DMS114 treated with DMSO at 0.1 percent for 48 hours (cell line): ENCODE results near the gene SHISAL1.

ENCODE experiments used
- DNase-seq: peaks from one replicate; lab custom pipeline; 2025; ENCODE audit not compliant: unreplicated experiment; lab: John Stamatoyannopoulos, UW

Gene SHISAL1

DNA sequence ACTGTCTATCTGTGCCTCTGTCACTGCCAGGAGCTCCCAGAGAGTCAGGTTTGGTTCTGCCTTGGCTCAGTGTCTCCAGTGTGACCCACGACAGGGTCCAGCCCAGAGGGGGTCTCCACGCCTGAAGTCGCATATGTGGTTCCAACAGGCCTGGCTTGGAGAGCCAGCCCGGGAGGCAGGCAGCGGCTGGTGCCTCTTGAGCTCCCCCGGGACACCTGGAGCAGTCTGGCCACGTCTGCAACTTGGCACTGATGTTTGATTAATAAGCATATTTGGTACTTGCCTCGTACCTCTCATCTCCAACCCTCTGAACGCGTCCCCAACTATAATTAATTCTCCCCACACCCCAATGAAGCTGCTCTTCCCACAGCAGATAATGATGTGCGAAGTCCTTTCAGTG is 31.7 kb upstream of the SHISAL1 start:
- no peak for DNase-seq

DNA sequence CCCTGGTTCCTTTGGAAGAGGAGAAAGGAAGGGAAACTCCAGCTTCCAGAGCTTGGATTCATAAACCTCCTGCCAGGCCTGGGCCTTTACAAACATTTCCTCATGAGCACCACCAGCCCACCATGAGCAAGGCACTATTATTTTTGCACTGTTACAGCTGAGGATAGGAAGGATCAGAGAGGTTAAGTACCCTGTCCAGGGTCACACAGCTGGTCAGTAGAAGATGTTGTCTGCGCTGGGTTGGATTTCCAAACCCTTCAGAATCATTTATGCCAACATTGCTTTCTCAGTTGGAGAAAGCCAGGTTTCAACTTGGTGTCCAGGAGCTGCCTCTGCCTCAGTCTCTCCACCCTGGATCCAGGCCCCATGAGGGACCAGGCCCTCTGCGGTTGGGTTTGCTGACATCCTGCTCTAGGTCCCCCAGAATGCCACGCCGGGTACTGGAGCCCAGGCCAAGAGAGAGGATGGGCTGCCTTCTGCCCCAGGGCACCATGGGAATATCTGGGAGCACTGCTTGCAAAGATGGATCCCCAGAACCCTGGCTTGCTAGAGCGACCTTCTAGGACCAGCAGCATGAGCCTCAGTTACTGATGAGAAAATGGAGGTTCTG is 29.7 kb upstream of the SHISAL1 start:
- no peak for DNase-seq

DNA sequence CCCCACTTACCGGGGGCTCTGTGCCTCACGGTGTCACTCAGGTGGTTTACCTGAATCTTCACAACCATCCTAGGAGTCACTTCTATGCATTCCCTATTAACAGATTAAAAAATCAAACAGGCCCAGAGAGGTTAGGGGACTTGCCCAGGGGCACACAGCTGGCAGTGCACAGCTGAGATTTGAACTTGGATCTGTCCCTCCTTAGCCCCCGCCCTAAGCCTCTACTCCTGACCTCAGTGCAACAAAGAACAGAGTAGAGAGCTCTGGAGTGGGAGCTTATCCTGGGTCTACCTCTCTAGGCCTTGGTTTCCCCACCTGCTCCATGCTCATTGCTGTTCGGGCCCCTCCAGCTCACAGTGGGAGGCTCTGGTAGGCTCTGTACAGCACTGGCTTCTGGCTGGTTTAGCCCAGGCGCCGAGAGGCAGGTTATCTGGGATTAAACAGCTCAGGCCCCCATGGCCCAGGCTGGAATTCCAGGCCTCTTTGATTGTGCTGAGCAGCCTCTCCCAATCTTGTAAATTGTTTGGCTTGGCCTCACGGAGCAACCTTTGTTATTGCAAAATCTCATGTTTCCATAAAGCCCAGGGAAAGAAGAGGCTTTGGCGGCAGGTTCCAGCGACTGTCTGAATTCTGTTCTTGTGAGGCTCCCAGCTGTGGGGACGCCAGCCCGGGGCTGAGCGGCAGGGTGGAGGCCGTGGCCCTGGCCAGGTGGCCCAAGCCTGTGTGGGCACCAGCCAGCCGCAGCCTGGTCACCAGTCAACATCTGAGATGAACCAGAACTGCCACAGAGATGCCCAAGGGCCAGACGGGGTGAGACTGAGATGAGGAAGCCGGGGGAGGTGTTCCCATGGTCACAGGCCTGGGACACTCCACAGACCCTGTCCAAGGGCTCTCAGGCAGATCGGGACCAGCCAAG is 28.9 kb upstream of the SHISAL1 start:
- DNase-seq = no peak

DNA sequence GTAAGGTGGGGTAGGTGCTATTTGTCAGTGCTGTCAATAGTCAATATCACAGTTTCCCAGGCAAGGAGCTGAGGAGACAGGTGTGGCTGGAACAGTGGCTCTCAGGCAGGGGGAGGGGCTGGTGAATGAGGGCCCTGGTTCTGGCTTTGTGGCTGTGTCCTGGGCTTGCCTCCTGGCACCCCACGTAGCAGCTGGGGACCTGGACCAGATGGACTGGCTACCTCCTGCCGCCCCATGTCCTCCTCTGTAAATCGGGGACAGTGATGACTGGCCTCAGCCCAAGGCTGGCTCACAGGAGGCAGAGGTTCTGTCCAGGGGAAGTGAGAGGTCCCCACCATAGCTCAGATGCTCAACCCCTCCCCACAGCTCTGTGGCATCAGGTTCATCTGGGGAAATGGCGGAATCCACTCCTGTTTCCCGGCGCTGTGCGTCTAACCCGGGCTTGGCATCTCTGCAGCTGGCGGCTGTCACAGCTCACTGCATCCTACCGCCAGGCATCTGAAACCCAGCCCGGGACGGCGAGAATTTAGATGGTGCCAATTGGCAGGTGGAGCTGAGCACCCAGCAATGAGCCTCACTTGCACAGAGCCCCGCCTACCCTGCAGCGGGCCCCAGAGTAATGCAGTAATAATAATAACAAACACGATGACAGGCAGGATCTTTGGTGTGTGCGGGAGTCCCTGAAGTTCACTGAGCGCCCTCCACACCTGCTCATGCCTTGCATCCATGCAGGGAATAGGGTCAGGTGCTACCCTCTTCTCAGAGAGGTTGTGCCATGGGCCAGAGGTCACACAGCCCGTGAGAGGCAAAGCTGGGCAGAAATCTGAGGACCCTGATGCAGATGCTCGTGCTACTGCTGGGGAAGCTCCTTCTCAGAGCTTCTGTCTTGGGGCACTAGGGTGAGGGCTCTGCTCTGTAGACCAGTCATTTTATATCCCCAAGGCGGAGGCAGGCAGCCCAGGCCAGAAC is 27.8 kb upstream of the SHISAL1 start:
- no peak for DNase-seq

DNA sequence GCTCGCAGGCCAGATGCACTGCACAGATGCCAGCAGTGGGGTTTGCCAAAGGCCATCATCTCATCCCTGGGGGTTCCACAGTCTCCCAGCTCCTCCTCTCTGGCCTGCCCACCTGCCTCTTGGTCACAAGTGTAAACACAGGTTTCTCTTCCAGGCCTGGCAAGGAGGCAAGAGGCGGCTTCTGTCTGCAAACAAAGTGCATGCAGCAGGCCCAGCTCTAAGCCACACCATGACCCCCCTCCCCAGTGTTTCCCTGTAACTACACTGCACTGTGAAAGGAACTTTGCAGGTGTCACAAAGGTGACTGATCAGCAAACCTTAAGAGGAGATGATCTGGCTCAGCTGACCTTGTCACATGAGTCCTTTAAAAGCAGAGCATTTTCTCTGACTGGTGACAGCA is 26.2 kb upstream of the SHISAL1 start:
- no peak for DNase-seq

DNA sequence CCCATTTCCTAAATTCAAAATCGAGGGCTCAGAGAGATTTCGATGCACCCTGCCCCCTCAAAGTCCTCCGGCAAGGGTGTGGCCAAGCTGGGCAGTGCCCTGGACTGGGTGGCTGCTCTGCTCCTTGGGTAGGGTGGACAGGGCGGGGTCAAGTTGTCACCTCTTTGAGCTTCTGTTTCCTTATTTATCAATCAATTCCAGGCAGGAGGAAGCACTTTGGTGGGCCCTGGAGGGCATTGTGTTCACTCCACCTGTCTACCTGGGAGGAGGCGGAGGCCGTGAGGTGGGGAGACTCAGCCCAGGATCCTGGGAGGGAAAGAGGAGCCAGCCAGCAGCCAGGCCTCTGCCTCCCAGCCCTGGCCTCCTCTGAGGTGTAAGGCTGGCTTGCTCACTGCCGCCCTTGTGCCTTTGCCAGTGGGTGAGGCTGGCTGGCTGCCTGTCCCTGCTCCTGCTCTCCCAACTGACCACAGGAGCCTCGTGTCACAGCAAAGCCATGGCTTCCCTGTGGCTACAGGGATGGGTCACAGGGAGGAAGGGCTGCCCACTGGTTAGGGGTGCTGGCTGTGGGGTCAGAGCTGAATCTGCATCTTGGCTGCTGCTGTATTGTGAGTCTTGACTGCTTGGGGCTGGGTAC is 25.5 kb upstream of the SHISAL1 start:
- DNase-seq = no peak

DNA sequence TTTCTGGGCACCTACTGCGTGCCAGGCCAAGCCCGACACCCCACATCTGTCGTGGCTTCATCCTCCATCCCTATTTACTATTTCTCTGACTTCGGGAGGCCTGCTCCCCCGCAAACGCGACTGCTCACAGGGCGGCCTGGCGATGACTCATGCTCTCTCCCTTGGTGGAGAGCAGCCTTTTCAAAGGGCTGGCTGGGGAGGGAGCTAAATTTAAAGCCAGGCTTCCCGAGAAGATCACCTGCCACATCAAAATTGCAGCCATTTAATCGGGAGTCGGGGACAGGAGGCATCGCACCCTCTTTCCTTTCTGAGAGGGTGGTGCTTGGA is 24.9 kb upstream of the SHISAL1 start:
- DNase-seq = no peak

DNA sequence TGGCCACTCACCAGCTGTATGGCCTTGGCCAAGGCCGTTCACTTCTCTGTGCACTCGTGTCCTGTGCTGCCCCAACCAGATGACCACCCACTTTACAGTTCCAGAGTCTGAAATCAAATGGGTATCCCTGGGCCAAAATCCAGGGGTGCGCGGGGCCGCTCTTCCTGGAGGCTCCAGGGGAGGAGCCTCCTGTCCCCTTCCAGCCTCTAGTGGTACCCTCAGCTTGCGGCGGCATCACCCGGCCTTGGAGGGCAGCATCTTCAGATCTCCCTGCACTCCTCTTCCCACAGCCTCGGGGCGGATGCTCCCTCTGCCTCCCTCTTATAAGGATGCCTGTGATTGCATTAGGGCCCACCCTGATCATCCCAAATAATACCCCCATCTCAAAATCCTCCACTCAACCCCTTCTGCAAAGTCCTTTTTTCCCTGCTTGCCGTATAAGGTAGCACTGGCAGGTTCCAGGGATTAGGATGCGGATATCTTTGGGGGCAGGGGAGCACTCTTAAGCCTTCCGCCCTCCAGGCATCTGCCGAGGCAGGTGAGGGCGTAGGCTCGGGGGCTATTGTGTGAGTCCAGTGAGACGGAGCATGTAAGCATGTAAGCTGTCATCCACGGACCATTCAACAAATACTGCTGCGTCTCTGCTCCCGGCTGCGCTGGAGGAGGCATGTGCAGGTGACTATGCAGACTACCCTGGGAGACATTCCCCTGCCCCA is 24.4 kb upstream of the SHISAL1 start:
- DNase-seq = no peak

DNA sequence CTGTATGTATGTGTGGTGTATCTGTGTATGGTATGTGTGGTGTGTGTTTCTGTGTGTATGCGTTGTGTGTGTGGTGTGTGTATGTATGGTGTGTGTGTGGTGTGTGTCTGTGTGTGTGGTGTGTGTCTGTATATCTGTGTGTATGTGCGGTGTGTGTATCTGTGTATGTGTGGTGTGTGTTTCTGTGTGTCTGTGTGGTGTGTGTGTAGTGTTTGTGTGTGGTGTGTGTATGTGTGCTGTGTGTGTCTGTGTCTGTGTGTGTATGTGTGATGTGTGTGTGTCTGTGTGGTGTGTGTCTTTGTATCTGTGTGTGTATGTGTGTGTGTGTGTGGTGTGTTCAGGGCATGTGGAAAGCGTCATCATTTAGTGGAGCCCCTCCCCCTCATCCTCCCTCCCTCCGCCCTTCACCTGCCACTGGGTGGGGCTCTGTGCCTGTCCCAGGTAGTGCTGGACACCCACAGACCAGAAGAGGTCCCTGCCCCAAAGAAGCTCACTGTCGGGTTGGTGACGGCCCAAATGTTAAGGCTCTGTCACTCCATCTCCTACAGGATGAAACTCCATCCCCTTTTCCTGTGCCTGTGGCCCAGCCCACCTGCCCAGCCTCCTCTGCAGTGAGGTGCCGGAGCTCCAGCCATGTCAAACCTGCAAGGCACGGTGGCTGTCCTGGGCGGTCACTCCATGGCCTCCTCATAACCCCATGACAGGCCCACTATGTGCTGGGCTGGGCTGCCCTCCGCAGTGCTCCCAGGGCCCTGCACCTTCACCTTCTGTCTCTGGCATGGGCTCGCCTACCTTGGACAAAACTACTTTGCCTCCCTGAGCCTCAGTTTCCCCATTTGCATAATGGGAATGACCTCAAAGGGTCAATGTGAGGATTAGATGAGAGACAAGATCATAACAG is 23.4 kb upstream of the SHISAL1 start:
- no peak for DNase-seq

DNA sequence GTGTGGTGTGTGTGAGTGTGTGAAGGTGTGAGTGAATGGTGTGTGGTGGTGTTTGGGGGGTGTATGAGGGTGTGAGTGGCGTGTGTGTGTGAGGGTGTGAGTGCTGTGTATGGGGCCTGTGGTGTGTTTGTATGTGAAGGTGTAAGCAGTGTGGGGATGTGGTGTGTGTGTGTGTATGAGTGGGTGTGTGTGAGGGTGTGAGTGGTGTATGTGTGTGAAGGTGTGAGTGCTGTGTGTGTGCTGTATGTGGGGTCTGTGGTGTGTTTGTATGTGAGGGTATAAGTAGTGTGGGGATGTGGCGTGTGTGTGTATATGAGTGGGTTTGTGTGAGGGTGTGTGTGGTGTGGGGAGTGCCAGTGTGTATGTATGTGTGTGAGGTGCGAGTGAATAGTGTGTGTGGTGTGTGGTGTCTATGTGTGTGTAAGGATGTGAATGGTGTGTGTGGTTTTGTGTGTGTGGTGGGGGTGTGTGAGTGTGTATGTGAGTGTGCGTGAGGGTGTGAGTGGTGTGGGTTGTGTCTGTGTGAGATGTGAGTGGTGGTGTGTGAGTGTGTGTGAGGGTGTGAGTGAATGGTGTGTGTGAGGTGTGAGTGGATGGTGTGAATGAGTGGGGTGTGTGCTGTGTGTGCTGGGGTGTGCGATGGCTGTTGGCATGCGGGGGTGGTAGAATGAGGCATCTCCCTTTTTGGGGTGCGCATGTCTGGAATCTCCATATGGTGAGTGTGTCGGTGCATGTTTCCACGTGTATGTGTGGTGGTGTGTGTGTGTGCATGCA is 22.5 kb upstream of the SHISAL1 start:
- no peak for DNase-seq

DNA sequence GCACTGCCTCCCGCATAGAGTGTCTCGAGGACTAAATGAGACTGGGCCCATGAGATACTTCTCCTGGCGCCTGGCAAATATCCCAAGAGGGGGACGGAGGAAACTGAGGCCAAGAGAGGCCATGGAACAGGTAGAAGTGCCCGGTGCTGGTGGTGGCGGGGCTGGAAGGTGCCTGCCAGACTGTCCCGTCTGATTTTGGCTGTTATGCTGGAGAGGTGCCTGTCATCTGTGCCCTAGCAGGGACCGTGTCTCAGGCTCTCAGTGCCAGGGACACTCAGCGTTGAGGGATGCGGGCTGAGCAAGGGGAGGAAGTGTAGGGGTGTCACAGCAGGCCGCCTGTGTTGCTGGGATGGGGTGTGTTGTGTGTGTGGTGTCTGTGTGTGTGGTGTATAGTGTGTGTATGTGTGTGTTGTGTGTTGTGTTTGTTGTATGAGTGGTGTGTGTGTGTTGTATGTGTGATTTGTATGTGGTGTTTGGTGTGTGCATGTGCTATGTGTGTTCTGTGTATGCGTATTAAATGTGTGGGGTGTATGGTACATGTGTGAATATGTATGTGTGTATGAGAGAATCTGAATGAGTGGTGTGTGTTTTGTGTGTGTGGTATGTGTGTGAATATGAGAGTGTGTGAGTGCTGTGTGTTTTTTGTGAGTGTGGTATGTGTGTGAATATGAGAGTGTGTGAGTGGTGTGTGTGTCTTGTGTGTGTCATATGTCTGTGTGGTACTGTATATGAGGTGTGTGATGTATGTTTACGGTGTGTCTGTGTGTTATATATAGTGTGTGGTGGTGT is 21.3 kb upstream of the SHISAL1 start:
- DNase-seq = no peak

DNA sequence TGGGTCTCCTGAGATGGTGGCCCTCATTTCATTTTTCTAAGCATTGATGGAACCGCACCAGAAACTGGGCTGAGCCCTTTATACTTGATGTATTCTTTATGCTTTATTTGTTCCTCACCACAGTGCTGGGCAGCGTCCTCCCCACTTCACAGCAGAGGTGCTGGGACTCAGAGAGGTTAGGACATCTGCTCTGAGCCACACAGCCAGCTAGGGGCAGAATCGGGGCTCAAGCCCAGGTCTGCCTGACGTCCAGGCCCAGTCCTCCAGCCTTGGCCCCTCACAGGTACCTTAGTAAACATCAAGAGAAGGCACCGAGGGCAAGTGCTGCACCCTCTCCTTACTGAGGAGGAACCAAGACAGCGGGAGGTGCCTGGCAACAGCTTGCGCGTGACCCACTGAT is 20.2 kb upstream of the SHISAL1 start:
- no peak for DNase-seq

DNA sequence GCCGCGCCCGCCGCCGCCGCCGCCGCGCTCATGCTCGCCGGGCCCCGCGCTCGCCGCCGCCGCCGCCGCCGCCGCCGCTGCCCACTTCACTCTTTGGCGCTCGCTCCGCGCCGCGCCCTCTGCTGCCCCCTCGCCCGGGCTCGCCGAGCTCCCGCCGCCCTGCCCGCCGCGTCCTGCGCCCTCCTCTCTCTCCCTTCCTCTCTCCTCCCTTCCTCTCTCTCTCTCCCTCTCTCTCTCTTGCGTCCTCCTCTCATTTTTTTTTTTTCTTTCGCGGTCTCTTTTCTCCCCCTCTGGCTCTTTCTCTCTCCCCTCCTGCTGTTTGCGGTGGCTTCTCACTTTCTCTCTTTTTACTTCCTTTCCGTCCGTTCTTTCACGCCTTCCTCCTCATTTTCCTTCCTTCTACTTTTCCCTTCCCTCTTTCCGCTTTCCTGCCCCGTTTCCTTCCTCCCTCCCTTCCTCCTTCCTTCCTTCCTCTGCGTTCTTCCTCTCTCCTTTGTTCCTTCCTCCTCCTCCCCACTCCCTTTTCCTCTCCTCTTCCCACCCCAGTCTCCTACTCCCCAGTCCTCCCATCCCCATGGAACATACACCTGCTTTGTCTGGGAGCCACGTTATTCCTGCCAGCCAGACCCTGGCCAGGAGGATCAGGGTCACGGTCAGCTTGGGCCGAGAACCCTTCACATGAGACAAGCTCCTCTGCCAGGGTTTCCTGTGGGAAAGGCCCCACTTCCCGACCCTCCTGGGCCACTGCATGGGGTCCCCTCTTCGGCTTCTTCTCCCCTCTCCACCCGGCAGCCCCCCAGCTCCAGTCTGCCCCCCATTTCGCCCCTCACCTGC is 19.3 kb upstream of the SHISAL1 start:
- DNase-seq = no peak

DNA sequence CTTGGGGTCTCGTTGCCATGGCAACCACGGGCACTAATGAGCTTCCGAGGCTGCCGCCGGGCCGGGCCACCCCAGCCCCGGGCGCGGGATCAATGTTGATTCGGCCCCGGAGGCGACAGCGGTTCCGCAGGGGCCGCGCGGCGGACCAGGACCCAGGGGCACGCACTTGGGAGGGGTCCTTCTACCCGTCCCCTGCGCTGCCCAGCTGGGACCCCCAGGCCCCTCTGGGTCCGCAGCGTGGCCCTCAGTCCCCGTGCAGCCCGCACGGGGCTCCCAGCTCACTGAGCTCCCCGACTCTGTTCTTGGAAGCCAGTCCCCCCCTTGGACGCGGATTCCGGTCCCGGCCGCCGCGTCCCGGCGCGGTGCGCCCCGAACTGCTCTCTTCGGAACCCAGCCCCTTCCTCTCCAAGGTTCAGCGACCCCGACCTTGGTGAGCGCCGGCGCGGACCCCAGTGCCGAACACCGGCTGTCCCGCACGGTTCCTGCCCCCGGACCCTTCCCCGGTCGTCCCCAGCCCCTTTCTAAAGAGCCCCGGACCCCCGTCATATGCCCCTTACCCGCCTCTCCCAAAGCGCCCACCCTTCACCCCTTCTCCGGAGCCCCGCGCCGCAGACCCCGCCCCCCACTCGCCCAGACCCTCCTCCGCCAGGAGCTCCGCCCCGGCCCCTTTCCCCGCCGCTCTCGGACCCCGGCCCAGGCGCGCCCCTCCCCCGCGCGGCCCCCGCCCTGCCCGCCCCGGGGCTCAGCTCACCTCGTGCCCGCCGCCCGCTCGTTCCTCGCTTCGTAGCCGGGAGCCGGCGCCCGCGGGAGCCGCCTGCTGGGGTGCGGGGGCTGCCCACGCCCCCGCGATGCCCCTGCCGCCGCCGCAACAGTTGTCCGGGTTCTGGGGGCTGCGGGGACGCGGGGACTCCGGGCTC is 18.3 kb upstream of the SHISAL1 start:
- DNase-seq = no peak

DNA sequence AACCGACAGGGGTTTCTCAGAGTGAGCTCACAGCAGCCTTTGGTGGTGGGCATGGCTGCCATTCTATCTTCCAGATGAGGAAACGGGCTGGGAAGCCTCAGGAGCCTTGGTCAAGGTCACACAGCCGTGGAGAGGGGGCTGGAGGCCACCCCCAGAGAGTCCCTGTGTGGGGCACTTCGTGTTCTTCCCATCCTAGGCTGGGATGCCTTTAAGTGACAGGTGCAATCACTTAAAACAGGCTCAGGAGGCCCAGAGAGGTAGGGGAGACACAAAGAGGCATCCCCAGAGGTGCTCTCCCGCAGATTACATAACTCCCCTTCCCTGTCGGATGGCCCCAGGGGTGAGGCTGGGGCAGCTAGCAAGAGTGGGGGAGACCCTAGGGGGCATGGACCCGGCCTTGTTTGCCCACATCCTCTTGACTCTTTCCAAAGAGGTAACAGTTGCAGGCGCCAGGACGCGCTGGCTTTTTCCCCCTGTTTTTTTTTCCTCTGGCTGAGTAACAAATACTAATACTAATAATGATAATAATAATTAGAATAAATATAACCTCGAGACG is 17.5 kb upstream of the SHISAL1 start:
- DNase-seq = no peak
